IPS-18c (cell line): ENCODE data around the gene DLX5.

Experiments used
- H3K4me3 ChIP-seq: 2 replicates; pipeline ENCODE4 v1.7.0; 2013; ENCODE audit warnings: low read depth, mild to moderate bottlenecking, low read length, moderate library complexity; ENCODE audit not compliant: insufficient read depth
- H3K9me3 ChIP-seq: one replicate; pipeline ENCODE4 v1.6.1; 2013; ENCODE audit warnings: mild to moderate bottlenecking, low read length, moderate library complexity; ENCODE audit not compliant: control insufficient read depth, insufficient read depth

Gene DLX5

GRCh38 chr7:96979551-96980276, 44.9 kb downstream of the DLX5 start:
- H3K4me3 ChIP-seq: no peak overlapping the region
- no peaks in the 10 kb centered on the region for H3K9me3 ChIP-seq

GRCh38 chr7:96977445-96977844, 47.2 kb downstream of the DLX5 start:
- Histone ChIP-seq H3K9me3 (no peaks in the 10 kb centered on the region), H3K4me3 (no peak overlapping the region)

GRCh38 chr7:96976106-96976505, 48.5 kb downstream of the DLX5 start:
- Histone ChIP-seq H3K4me3 (no peak overlapping the region), H3K9me3 (no peaks in the 10 kb centered on the region)

GRCh38 chr7:96973986-96974385, 50.6 kb downstream of the DLX5 start:
- H3K4me3 ChIP-seq: no peak overlapping the region
- H3K9me3 ChIP-seq: no peaks in the 10 kb centered on the region

- H3K9me3 ChIP-seq: no peaks in the 10 kb centered on the region
- H3K4me3 ChIP-seq: no peak overlapping the region
Observed at GRCh38 chr7:96970739-96971138, 53.9 kb downstream of the DLX5 start.
